Amniotic epithelial cell (primary cell): Measurements from ENCODE around the gene SLC22A4.

Experiments used
- DNase-seq: peaks from one replicate; pipeline ENCODE4 v3.0.0-alpha.2; 2010; ENCODE audit warnings: low read depth

SLC22A4 gene

GRCh38 chr5:132376694-132377641 lies 82.8 kb downstream of the SLC22A4 start:
- DNase-seq: no peak

GRCh38 chr5:132377738-132378137 lies 83.5 kb downstream of the SLC22A4 start:
- no peak for DNase-seq

- no peak for DNase-seq
Observed at GRCh38 chr5:132378580-132378979, 84.4 kb downstream of the SLC22A4 start.

GRCh38 chr5:132380047-132380446 lies 85.9 kb downstream of the SLC22A4 start:
- no peak for DNase-seq

- no peak for DNase-seq
Observed at GRCh38 chr5:132380741-132381140, 86.5 kb downstream of the SLC22A4 start.

- no peak for DNase-seq
Observed at GRCh38 chr5:132381614-132382013, 87.4 kb downstream of the SLC22A4 start.

GRCh38 chr5:132383261-132383660 lies 89.1 kb downstream of the SLC22A4 start:
- peak; percentile 60 for DNase-seq

- DNase-seq: no peak
Observed at GRCh38 chr5:132383984-132384383, 89.8 kb downstream of the SLC22A4 start.

- DNase-seq: no peak
Observed at GRCh38 chr5:132384506-132385050, 90.4 kb downstream of the SLC22A4 start.

GRCh38 chr5:132385326-132386105 lies 91.3 kb downstream of the SLC22A4 start:
- DNase-seq: peak; percentile 64

- DNase-seq: peak; percentile 68
Observed at GRCh38 chr5:132386644-132387286, 92.6 kb downstream of the SLC22A4 start.

GRCh38 chr5:132387640-132388117 lies 93.5 kb downstream of the SLC22A4 start:
- DNase-seq: peak; percentile 100

GRCh38 chr5:132388244-132389050 lies 94.3 kb downstream of the SLC22A4 start:
- peak; percentile 93 for DNase-seq

GRCh38 chr5:132389051-132389331 lies 94.8 kb downstream of the SLC22A4 start:
- DNase-seq: no peak

- DNase-seq: peak; percentile 99
Observed at GRCh38 chr5:132389585-132390286, 95.5 kb downstream of the SLC22A4 start.

GRCh38 chr5:132391247-132391646 lies 97.1 kb downstream of the SLC22A4 start:
- DNase-seq: no peak

- DNase-seq: peak; percentile 25
Observed at GRCh38 chr5:132391870-132392269, 97.7 kb downstream of the SLC22A4 start.

- DNase-seq: no peak
Observed at GRCh38 chr5:132392411-132392810, 98.2 kb downstream of the SLC22A4 start.

GRCh38 chr5:132392978-132393825 lies 99.0 kb downstream of the SLC22A4 start:
- DNase-seq: no peak
